GM19455 (cell line): ENCODE data around the gene PLEKHH3.
"Not testable (repeated sequence)": the region's sequence is repeated elsewhere in the genome, so short reads cannot be mapped to it uniquely, and the experiment has no call there.

Source experiments
- ATAC-seq: cut with Tn5 transposase; IDR thresholded peaks from one replicate; pipeline ENCODE4 v1.9.1; 2021; ENCODE audit not compliant: unreplicated experiment

The PLEKHH3 gene

DNA sequence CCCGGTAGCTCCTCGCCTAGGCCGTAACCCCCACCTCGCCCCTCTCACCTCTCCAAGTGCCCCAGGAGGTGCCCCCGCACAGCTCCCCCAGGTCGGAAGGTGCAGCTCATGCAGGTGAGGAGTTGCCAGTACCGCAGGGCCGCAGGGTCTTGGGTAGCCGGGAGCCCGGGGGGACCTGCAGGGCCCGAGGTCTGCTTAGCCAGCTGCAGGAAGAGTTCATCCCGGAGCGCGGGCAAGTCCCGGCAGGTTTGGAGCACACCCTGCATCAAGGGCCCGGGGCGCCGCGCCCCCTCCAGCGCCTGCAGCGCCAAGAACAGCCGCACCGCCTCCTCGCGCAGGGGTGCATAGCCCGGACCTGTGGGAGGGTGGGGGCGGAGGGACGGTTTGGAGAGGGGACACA, 4.8 kb downstream of the PLEKHH3 start:
- ATAC-seq = no peak

- ATAC-seq = no peak
Observed at GRCh38 chr17:42670789-42671657, 5.8 kb downstream of the PLEKHH3 start.

DNA sequence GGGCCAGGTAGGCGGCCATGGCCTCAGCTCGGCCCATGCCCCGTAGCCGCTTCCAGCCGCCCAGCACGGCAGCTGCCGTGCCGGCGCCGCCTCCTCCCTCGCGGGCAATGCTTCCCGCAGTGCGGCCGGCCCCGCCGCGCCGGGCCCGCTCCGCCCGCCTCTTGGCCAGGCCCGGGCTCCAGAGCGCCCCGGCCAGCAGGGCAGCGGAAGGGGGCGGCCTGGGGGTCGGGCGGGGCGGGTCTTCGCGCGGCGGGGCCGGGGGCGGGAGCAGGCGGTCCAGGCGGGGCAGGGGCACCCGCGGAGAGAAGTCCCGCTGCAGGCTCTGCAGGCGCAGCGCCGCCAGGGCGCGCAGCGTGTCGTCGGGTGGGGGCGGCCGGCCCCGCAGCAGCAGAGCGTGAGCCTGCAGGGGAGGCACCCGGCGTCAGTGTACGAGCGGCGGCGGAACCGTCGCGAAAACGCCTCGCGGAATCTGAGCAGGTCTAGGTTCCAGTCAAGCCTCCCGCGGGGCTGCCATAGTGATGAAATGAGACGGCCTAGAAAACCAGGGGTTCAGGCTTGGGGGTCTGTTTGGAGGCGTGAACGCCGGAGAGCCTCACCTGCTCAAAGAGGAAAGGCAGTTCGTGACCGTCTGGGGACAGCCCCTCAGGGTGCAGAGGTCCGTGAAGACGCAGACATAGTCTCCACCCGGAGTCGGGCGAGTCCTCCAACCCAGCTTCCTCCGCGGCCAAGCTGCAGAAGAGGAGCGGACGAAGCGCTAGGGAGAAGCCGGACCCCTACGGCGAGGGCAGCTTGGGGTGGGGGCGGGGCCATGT, 6.6 kb downstream of the PLEKHH3 start:
- no peak for ATAC-seq

DNA sequence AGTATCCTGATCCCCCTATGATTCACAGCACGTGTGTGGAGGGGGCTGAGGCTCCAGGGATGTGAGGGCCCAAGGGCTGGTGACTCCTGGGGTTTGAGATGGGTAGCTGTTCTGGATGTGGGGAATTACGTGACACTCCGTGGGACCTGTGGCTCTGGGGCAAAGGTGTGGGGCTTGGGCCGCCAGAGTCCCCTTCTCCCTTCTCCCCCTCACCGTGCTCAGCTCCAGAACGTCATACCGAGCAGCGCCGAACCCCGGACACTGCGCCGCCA, 7.2 kb downstream of the PLEKHH3 start:
- no peak for ATAC-seq

DNA sequence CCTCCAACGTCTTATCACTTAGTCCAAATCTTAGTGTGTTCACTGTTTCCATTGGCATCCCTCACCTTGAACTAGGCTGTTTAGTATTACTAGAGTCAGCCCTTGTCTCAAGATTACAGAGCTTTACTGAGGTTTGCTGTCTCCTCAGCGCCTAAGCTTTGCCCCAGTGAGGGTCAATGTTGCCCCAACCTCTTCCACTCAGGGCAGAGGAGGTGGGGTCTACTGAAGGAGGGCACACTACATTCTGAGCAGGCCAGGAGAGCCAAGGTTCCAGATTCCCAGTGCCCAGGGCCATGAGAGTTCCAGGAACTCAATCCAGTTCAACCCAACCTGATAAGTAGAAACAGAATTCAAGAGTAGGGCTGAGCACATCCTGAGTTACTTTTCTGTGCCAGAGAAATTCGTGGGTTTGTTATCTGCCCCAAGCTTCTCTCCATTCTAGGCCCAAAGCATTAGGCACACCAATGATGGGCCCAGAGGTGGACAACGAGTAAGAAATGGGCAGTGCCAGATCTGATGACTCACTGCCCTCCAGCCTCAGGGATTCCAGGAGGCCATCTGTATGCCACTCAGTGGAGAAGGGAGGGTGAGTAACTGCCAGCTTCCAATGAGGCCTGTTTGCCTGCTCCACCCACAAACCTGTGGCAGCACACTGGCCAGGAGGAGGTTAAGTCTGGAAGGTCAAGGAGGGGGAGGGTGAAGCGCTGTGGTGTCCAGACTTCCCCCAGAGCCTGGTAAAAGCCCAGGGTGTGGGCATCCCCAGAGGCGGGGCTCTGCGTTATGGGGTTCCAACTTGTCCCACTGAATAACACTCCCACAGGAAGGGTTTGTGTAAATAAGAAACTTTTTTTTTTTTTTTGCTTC, 9.5 kb downstream of the PLEKHH3 start:
- no peak for ATAC-seq

DNA sequence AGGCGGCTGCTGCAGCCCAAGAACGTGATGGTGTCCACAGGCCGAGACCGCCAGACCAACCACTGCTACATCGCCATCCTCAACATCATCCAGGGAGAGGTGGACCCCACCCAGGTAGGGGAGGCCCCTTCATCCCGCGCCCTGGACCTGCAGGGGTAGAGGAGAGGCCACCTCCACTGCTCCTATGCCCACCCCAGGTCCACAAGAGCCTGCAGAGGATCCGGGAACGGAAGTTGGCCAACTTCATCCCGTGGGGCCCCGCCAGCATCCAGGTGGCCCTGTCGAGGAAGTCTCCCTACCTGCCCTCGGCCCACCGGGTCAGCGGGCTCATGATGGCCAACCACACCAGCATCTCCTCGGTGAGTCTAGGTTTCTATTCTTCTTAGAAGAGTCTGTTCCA, 10.7 kb downstream of the PLEKHH3 start:
- ATAC-seq = not testable (repeated sequence)

DNA sequence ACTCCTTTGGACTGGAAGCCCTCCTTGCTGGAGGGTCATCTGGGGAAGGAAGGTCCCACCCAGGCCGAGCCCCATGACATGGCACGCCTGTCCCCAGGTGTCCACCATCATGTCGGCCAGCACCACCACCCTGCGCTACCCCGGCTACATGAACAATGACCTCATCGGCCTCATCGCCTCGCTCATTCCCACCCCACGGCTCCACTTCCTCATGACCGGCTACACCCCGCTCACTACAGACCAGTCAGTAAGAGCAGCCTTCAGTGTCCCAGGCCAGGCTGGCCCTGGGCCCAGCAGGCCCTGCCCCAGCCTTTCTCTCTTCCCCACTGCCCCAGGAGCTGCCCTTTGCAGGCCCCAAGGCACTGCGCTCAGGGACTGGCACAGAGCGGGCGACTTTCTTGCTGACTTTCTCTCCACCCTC, 11.2 kb downstream of the PLEKHH3 start:
- ATAC-seq = no peak

DNA sequence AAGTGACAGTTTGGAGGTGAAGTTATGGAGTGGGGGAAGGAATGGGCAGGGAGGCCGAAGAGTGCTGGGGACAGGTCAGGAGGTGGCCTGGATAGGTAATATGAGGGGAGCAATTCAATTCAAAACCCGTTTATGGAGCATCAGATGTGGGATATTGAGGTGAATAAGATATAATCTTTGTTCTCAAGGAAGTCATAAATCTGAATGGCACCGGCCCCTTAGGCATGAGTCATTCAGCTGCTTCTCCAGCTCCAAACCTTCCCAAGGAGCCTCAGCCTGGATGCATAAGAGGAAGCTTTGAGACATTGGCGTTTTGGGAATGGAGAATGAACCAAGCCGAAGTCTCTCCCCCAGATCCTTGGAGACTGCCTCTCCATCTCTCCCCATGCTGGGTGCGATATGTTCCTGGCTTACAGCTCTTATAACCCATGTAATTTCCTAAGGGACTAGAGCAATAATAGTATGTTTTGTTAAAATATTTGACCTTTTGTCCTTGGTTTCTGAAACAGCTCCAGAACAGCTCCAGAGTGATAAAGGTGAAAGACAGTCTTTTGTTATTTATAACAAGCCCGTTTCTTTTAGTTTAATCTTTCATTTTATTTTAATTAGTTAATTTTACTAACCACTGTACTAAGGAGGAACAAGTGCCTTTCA, 16.0 kb downstream of the PLEKHH3 start:
- ATAC-seq = no peak

GRCh38 chr17:42659932-42660274, 16.9 kb downstream of the PLEKHH3 start:
- not testable (repeated sequence) for ATAC-seq

- ATAC-seq = no peak
Observed at GRCh38 chr17:42659079-42659931, 17.5 kb downstream of the PLEKHH3 start, which contains the start of gene TUBG2. Gene TUBG2, plus strand, starts transcription at chr17:42659284. Its CDS starts 220 bp downstream, at chr17:42659504.

DNA sequence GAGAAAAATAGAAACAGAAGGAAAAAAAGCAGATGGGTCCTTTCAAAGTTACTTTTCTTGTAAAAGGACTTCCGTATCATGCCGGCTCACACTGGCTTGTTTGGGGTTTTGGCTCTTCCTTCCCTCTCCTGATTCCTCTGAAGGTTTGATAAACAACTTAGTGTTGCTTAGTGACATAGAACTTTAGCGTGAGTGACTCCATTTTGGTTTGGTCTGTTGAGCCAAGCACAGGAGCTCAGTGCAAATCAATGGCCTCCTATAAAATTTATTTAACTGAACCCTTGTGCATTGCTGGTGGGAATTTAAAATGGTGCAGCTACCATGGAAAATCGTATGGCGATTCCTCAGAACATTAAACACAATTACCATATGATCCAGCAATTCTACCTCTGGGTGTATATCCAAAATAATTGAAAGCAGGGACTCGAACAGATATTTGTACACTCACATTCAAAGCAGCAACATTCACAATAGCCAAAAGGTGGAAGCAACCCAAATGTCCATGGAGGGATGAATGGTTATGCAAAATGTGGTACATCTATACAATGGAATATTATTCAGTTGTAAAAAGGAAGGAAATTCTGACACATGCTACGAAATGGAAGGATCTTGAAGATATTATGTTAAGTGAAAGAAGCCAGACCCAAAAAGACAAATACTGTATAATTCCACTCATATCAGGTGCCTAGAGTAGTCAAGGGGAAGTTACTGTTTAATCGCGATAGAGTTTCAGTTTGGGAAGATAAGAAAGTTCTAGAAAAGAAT, 18.8 kb downstream of the PLEKHH3 start:
- no peak for ATAC-seq

DNA sequence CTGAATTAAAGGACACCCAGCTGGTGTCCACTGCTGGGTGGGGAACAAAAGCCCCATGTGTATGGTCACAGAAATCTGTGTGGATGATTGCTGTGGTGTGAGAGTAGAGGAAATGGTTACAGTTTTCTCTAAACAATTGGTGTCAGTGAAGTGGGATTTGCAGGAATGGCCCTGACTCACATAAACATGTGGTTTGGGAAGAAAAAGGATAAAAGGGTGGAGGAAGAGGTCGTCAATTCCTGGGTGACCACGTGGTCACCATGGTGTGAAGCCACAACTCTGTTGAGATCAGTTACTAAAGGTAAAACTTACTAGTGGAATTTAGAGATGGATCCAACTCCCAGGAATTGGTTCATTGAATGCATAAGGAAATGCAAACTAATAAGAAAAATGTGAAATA, 21.3 kb downstream of the PLEKHH3 start:
- ATAC-seq = no peak

DNA sequence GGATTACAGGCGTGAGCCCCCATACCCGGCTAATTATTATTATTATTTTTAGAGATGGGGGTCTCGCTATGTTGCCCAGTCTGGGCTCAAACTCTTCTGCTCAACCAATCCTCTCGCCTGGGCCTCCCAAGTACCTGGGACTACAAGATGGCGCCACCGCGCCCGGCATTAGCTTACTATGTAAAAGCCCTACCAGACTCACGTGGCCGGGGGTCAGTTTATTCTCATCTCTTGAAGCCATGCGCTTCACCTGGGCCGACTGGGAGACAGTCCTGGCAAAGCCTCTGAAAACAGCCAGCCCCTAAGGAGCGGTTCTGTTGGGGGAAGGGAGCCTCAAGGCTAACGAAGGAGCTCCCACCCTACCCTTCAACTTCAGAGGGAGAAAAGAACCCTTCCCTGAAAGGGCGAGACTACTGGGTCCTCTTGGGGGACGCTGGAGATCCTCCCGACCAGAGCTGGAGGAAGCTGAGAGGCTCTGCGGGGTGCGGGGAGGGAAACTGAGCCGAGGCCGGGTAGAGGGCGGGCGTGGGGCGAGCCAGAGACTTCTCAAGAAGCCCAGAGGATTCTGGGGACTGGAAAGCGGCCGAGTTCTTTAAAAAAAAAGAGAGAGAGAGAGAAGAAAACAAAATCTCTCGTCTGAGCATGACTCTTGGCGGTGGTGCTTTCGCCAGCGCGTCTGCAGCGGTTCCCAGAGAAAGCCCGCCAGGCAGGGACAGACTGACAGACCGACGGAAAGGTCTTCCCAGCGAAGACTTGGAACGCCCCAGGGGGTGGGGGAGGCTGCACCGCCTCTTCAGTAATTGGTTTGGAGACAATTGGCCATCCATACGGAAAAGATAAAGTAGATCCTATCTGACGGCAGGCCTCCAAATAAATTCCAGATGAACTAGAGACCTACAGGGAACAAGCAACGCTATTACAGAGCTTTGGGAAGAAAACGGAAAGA, 23.3 kb downstream of the PLEKHH3 start:
- no peak for ATAC-seq

- ATAC-seq = no peak
Observed at GRCh38 chr17:42651392-42651791, 25.4 kb downstream of the PLEKHH3 start.

GRCh38 chr17:42647778-42648177, 29.0 kb downstream of the PLEKHH3 start:
- no peak for ATAC-seq

DNA sequence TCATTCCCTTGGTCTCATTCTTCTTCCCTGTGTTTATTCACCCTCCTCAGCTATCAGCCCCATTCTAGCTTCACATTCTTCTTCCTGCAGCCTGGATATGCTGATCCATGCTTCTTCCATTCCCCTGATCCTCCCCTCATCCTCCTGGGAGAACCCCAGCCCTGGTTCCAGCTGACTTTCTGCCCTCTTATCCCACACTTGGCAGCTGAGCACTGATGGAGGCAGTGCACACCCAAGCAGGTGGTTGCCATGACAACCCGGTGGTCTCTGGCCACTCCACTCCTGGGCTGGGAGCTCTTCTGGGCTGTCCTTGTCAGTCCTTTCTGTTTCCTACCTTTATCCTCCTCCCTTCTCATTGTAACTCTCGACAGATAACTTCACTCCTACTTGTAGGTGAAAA, 34.5 kb downstream of the PLEKHH3 start:
- no peak for ATAC-seq

DNA sequence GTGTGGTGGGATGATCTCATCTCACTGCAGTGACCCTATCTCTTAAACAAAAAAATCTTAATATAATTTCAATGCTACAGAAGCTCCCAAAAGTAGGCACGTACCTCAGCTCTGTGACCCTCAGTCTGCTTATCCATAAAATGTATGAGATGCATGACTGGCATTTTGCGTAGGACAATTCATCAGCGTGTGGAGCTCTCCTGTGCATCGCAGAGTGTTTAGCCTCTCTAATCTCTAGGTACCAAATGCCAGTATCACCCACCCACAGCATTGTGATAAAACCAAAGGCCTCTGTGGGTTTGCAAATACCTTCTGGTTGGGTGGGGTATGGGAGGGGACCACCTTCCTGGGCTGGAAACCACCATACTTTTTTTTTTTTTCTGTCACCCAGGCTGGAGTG, 36.7 kb downstream of the PLEKHH3 start:
- ATAC-seq = no peak

DNA sequence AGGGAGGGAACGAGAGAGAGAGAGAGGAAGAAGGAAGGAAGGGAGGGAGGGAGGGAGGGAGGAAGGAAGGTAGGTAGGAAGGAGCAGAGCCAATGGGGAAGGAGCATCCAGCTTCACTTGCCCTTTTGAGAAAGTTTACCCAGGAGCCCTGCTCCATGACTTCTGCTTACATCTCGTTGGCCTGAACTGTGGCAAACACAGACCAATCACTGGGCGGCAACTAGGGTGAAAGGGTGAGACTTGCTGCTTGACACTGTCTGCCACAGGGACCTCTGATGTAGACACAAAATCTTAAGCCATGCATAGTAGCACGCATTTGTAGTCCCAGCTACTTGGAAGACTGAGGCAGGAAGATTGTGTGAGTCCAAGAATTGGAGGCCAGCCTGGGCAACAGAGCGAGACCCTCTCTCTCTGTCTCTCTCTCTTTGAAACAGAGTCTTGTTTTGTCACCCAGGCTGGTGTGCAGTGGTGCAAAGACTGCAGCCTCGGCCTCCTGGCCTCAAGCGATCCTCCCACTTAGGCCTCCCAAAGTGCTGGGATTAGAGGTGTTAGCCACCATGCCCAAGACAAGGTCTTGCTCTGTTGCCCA, 37.2 kb downstream of the PLEKHH3 start:
- no peak for ATAC-seq
